ENCODE results near the gene KIRREL1.

DNA sequence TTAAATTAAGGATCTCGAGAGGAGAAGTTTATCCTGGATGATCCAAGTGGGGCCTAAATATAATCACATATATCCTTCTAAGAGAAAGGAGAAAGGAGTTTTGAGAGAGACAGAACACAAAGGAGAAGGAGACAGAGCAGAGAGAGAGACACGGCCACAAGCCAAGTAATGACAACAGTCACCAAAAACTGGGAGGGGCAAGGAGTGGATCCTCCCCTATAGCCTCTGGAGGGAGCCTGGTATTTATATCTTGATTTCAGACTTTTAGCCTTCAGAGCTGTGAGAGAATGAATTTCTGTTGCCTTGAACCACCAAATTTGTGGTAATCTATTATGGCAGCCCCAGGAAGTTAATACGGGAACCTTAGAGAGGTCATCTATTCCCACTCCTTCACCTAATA, 137.8 kb downstream of the KIRREL1 start:
- TF ChIP-seq POLR2A (IDR thresholded peaks at IDR 0.05): no peak
- TF ChIP-seq, protein P1, sequence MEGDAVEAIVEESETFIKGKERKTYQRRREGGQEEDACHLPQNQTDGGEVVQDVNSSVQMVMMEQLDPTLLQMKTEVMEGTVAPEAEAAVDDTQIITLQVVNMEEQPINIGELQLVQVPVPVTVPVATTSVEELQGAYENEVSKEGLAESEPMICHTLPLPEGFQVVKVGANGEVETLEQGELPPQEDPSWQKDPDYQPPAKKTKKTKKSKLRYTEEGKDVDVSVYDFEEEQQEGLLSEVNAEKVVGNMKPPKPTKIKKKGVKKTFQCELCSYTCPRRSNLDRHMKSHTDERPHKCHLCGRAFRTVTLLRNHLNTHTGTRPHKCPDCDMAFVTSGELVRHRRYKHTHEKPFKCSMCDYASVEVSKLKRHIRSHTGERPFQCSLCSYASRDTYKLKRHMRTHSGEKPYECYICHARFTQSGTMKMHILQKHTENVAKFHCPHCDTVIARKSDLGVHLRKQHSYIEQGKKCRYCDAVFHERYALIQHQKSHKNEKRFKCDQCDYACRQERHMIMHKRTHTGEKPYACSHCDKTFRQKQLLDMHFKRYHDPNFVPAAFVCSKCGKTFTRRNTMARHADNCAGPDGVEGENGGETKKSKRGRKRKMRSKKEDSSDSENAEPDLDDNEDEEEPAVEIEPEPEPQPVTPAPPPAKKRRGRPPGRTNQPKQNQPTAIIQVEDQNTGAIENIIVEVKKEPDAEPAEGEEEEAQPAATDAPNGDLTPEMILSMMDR (IDR thresholded peaks at IDR 0.05): no peak

Data from lower leg skin (tissue), 3 donors.